SU-DHL-6 (cell line): ENCODE data around the gene RTN4.

Source experiments
- CTCF ChIP-seq: fragments of 200-600 bp; sonication (generic); IDR thresholded peaks from one replicate; pipeline ENCODE4 v1.5.1; 2017; ENCODE audit warnings: antibody characterized with exemption, mild to moderate bottlenecking, low read length, moderate library complexity; ENCODE audit not compliant: insufficient read depth, poor library complexity, severe bottlenecking
- EZH2phosphoT487 ChIP-seq: fragments of 200-600 bp; sonication (generic), shearing (Covaris generic); conservative IDR thresholded peaks from 2 replicates; pipeline ENCODE4 v1.6.1; 2018; ENCODE audit warnings: mild to moderate bottlenecking, antibody characterized with exemption, low read length, moderate library complexity, mixed read lengths

- TF ChIP-seq EZH2phosphoT487 (no peak), CTCF (no peak)
Observed at GRCh38 chr2:55092439-55092838, 42.2 kb upstream of the RTN4 start.
